H9 (cell line): ENCODE results near the gene CEP192. TPM values are rescaled to one million over a fixed set of nuclear protein-coding genes. Genes with fewer than 3 reads are reported as not detected.

Source experiments
- DNase-seq: peaks from one replicate; pipeline ENCODE4 v3.0.0-alpha.2; 2017
- H2AFZ ChIP-seq: one replicate; pipeline ENCODE4 v1.6.1; 2013; ENCODE audit warnings: mild to moderate bottlenecking, low read length, control low read depth, moderate library complexity
- H2AK5ac ChIP-seq: 2 replicates; pipeline ENCODE4 v1.6.1; 2013; ENCODE audit warnings: low read length, control low read depth, mixed read lengths; ENCODE audit not compliant: insufficient read length
- H2BK120ac ChIP-seq: one replicate; pipeline ENCODE4 v1.6.1; 2013; ENCODE audit warnings: low read depth, mild to moderate bottlenecking, low read length, control low read depth, inconsistent platforms; ENCODE audit not compliant: poor library complexity, severe bottlenecking
- H2BK12ac ChIP-seq: 2 replicates; pipeline ENCODE4 v1.6.1; 2013; ENCODE audit warnings: low read length, control low read depth, mixed read lengths, low read depth; ENCODE audit not compliant: insufficient read length
- H2BK15ac ChIP-seq: 2 replicates; pipeline ENCODE4 v1.6.1; 2013; ENCODE audit warnings: low read depth, low read length, control low read depth
- H2BK20ac ChIP-seq: one replicate; pipeline ENCODE4 v1.6.1; 2013; ENCODE audit warnings: low read depth, mild to moderate bottlenecking, low read length, control low read depth, inconsistent platforms; ENCODE audit not compliant: poor library complexity, severe bottlenecking
- H2BK5ac ChIP-seq: 2 replicates; pipeline ENCODE4 v1.6.1; 2013; ENCODE audit warnings: low read length, control low read depth, mixed read lengths; ENCODE audit not compliant: insufficient read length
- H3K14ac ChIP-seq: 2 replicates; pipeline ENCODE4 v1.6.1; 2013; ENCODE audit warnings: low read length, control low read depth; ENCODE audit not compliant: insufficient read depth
- H3K18ac ChIP-seq: 2 replicates; pipeline ENCODE4 v1.6.1; 2013; ENCODE audit warnings: low read depth, mild to moderate bottlenecking, mixed read lengths, low read length, control low read depth; ENCODE audit not compliant: insufficient read length
- H3K23ac ChIP-seq: 2 replicates; pipeline ENCODE4 v1.6.1; 2013; ENCODE audit warnings: low read length, control low read depth, mixed read lengths, low read depth; ENCODE audit not compliant: insufficient read length
- H3K23me2 ChIP-seq: 2 replicates; pipeline ENCODE4 v1.6.1; 2013; ENCODE audit warnings: low read depth, mild to moderate bottlenecking, mixed read lengths, low read length, control low read depth; ENCODE audit not compliant: insufficient read length, poor library complexity, severe bottlenecking
- H3K27ac ChIP-seq: 2 replicates; pipeline ENCODE4 v1.5.1; 2013; ENCODE audit warnings: low read length, control low read depth, mixed read lengths, low read depth; ENCODE audit not compliant: insufficient read length
- H3K27me3 ChIP-seq: 2 replicates; pipeline ENCODE4 v1.6.1; 2013; ENCODE audit warnings: low read length, control low read depth, inconsistent platforms; ENCODE audit not compliant: insufficient read depth
- H3K4ac ChIP-seq: 2 replicates; pipeline ENCODE4 v1.6.1; 2013; ENCODE audit warnings: low read depth, mild to moderate bottlenecking, control low read depth, inconsistent platforms, low read length, moderate library complexity
- H3K4me1 ChIP-seq: 2 replicates; pipeline ENCODE4 v1.6.1; 2013; ENCODE audit warnings: low read length, control low read depth, inconsistent platforms; ENCODE audit not compliant: insufficient read depth
- H3K4me2 ChIP-seq: 2 replicates; pipeline ENCODE4 v1.6.1; 2013; ENCODE audit warnings: low read length, control low read depth, mixed read lengths; ENCODE audit not compliant: insufficient read length, insufficient read depth
- H3K56ac ChIP-seq: 2 replicates; pipeline ENCODE4 v1.6.1; 2013; ENCODE audit warnings: low read depth, mild to moderate bottlenecking, mixed read lengths, low read length, control low read depth; ENCODE audit not compliant: insufficient read length
- H3K79me1 ChIP-seq: 2 replicates; pipeline ENCODE4 v1.6.1; 2013; ENCODE audit warnings: low read depth, mild to moderate bottlenecking, moderate library complexity, low read length, control low read depth, inconsistent platforms; ENCODE audit not compliant: insufficient read depth, poor library complexity, severe bottlenecking
- H3K79me2 ChIP-seq: 2 replicates; pipeline ENCODE4 v1.6.1; 2013; ENCODE audit warnings: low read length, control low read depth, inconsistent platforms; ENCODE audit not compliant: insufficient read depth
- H3K9ac ChIP-seq: 2 replicates; pipeline ENCODE4 v1.6.1; 2013; ENCODE audit warnings: low read length, control low read depth, mixed read lengths; ENCODE audit not compliant: insufficient read length; ENCODE audit errors: extremely low read depth
- H3K9me3 ChIP-seq: one replicate; pipeline ENCODE4 v1.6.1; 2013; ENCODE audit warnings: low read depth, low read length, inconsistent platforms; ENCODE audit not compliant: control insufficient read depth
- H3T11ph ChIP-seq: one replicate; pipeline ENCODE4 v1.6.1; 2013; ENCODE audit warnings: mild to moderate bottlenecking, low read length, control low read depth, inconsistent platforms
- H4K20me1 ChIP-seq: one replicate; pipeline ENCODE4 v1.6.1; 2013; ENCODE audit not compliant: control insufficient read depth, insufficient read length, insufficient read depth
- H4K5ac ChIP-seq: 2 replicates; pipeline ENCODE4 v1.6.1; 2013; ENCODE audit warnings: low read depth, mild to moderate bottlenecking, mixed read lengths, low read length, control low read depth; ENCODE audit not compliant: insufficient read length
- H4K8ac ChIP-seq: replicated peaks from 2 replicates; pipeline ENCODE4 v1.6.1; 2013; ENCODE audit warnings: low read length, control low read depth, mixed read lengths, low read depth; ENCODE audit not compliant: insufficient read length
- H4K91ac ChIP-seq: 2 replicates; pipeline ENCODE4 v1.6.1; 2013; ENCODE audit warnings: low read depth, mild to moderate bottlenecking, moderate library complexity, mixed read lengths, low read length, control low read depth; ENCODE audit not compliant: insufficient read length
- H3K27ac Mint-ChIP-seq, 3 experiments: 2 replicates in 2 of 3; 3 replicates in 1 of 3; pipeline ENCODE4 v1.8.0; 2020 to 2021; ENCODE audit warnings: mixed read lengths in 3 of 3, mild to moderate bottlenecking in 1 of 3, moderate library complexity in 1 of 3
- H3K27me3 Mint-ChIP-seq: 2 replicates; pipeline ENCODE4 v1.8.0; 2021; ENCODE audit warnings: low read depth, mild to moderate bottlenecking, moderate library complexity, mixed read lengths
- H3K36me3 Mint-ChIP-seq, 3 experiments: 2 replicates in 2 of 3; 3 replicates in 1 of 3; pipeline ENCODE4 v1.8.0; 2020 to 2021; ENCODE audit warnings: low read depth in 3 of 3, mixed read lengths in 3 of 3; ENCODE audit not compliant: insufficient read depth in 1 of 3
- H3K4me1 Mint-ChIP-seq, 2 experiments: 2 replicates each; pipeline ENCODE4 v1.8.0; 2020; ENCODE audit warnings: mixed read lengths in 2 of 2
- H3K4me3 Mint-ChIP-seq, 2 experiments: 2 replicates in 1 of 2; 3 replicates in 1 of 2; pipeline ENCODE4 v1.8.0; 2020 to 2021; ENCODE audit warnings: mild to moderate bottlenecking in 2 of 2, mixed read lengths in 2 of 2, moderate library complexity in 1 of 2
- H3K9me3 Mint-ChIP-seq, 2 experiments: 2 replicates in 1 of 2; 3 replicates in 1 of 2; pipeline ENCODE4 v1.8.0; 2020; ENCODE audit warnings: mild to moderate bottlenecking in 2 of 2, mixed read lengths in 2 of 2, moderate library complexity in 1 of 2
- CTCF ChIP-seq: fragments of 200-600 bp; sonication (generic); conservative IDR thresholded peaks from 3 replicates; pipeline ENCODE4 v1.8.0; 2021; ENCODE audit warnings: antibody characterized with exemption, mild to moderate bottlenecking
- WGBS: extraction: QIAGEN DNeasy Blood & Tissue Kit; methylation state at CpG from one replicate; pipeline ENCODE4 v1.1.7; 2013; ENCODE audit warnings: missing lambda C conversion rate, low lambda C conversion rate, mixed read lengths; ENCODE audit not compliant: insufficient read length; ENCODE audit errors: extremely low coverage; 5-methylcytosine and 5-hydroxymethylcytosine counted together
- total RNA-seq: library from RNA; stranded (reverse); gene quantifications from 2 replicates; pipeline ENCODE4 v1.2.1, GENCODE V29; 2021

The CEP192 gene
- total RNA-seq, 1 experiment from 2014 or later: 23.5 TPM

GRCh38 chr18:13019301-13019700 is 28.1 kb downstream of the CEP192 start:
- Histone ChIP-seq H3K27ac (no peak overlapping the region), H3K23ac (no peak overlapping the region), H2BK15ac (no peak overlapping the region), H3K27me3 (no peaks in the 10 kb centered on the region), H3K23me2 (no peaks in the 10 kb centered on the region), H2BK5ac (no peak overlapping the region), H3K4me2 (no peak overlapping the region), H2BK20ac (no peak overlapping the region), H3T11ph (no peak overlapping the region), H2BK120ac (no peak overlapping the region), H3K14ac (no peak overlapping the region), H3K9ac (no peak overlapping the region), H3K79me2 (no peaks in the 10 kb centered on the region), H4K5ac (no peak overlapping the region), H4K20me1 (no peaks in the 10 kb centered on the region), H3K4me1 (no peaks in the 10 kb centered on the region), H4K8ac (no peak overlapping the region), H3K79me1 (no peaks in the 10 kb centered on the region), H3K9me3 (no peaks in the 10 kb centered on the region), H2BK12ac (no peak overlapping the region), H4K91ac (no peak overlapping the region), H2AK5ac (no peak overlapping the region), H3K4ac (no peak overlapping the region), H3K56ac (no peak overlapping the region), H2AFZ (no peak overlapping the region), H3K18ac (no peak overlapping the region)
- no peak for TF ChIP-seq CTCF
- H3K36me3 Mint-ChIP-seq: peaks cover 38 to 85% (median 76%) of the 10 kb centered on the region in 3 experiments
- peaks cover 0 to 3% of the 10 kb centered on the region in 2 experiments; a peak in 1 of 5 replicates for H3K9me3 Mint-ChIP-seq
- WGBS: no CpG with 5 or more reads among the region's 3 CpGs
- no peak overlapping the region for H3K4me3 Mint-ChIP-seq
- no peak for DNase-seq
- H3K27ac Mint-ChIP-seq: no peak overlapping the region
- H3K27me3 Mint-ChIP-seq: no peaks in the 10 kb centered on the region
- H3K4me1 Mint-ChIP-seq: no peaks in the 10 kb centered on the region
